CD4-positive, alpha-beta T cell treated with Interleukin-15 for 4 hours (primary cell): ENCODE data around the gene OAS3.
"Not testable (repeated sequence)": the region's sequence is repeated elsewhere in the genome, so short reads cannot be mapped to it uniquely, and the experiment has no call there.

ENCODE experiments used
- DNase-seq: peaks from one replicate; pipeline ENCODE4 v3.0.0-alpha.2; 2020; ENCODE audit warnings: low spot score

The OAS3 gene

DNA sequence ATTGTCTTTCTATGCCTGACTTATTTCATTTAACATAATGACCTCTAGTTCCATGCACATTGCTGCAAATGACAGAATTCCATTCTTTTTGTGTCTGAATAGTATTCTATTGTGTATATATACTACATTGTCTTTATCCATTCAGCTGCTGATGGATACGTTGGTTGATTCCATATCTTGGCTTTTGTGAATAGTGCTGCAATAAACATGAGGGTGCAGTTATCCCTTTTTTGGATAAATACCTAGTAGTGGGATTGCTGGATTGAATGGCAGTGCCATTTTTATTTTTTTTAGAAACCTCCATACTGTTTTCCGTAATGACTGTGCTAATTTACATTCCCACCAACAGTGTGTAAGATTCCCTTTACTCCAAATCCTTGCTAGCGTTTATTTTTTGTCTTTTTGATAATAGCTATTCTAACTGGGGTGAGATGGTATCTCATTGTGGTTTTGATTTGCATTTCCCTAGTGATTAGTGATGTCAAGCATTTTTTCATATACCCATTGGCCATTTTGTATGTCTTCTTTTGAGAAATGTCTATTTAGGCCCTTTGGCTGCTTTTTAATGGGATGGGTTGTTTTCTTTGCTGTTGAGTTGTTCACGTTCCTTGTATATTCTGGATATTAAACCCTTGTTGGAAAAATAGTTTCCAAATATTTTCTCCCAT is 42.4 kb downstream of the OAS3 start:
- peak; percentile 54 for DNase-seq

DNA sequence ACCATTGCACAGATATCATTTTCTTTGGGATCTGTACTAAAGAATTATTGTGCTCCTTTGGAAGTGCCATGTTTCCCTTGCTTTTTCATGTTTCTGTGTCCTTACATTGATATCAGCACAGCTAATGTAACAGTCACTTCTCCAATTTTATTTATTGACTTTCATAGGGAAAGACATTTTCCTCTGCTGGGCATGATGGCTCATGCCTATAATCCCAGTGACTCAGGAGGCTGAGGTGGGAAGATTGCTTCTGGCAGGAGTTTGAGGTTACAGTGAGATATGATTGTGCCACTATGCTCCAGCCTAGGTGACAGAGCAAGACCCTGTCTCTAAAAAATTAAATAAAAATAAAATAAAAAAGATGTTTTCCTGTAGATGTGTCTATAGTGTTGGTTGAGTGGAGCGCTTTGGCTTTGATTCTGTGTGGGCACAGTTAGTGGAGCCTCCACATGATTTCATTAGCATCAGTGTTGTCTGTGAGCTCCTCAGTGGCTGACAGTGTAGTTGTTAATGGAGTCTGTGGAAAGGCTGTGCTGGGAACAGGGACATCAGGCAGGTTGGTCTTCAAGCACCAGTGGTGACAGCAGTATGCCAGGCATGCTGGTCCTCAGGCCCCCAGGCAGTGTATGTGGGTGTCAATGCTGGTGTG is 47.5 kb downstream of the OAS3 start:
- DNase-seq: no peak

DNA sequence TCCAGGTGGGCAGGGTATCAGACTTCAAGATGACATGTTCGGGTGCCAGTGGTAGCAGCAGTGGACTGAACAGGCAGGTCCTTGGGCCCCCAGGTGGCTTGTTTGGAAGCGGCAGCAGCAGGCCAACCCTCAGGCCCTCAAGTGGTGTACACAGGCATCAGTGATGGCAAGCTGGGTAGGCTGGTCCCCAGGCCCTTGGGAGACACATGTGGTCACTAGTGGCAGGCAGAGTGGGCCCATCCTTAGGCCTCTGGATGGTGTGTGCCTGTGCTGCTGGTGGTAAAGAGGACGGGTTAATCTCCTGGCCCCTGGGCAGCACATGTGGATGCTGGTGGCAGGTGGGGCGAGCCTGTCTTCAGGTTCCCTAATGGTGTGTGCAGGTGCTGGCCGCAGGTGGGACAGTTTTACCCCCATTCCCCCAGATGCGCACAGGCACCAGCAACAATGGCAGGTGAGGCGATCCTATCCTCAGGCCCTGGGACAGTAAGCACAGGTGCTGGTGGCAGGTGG is 48.1 kb downstream of the OAS3 start:
- DNase-seq: no peak

- DNase-seq: no peak
Measured at GRCh38 chr12:112987561-112987960, 49.3 kb downstream of the OAS3 start.

DNA sequence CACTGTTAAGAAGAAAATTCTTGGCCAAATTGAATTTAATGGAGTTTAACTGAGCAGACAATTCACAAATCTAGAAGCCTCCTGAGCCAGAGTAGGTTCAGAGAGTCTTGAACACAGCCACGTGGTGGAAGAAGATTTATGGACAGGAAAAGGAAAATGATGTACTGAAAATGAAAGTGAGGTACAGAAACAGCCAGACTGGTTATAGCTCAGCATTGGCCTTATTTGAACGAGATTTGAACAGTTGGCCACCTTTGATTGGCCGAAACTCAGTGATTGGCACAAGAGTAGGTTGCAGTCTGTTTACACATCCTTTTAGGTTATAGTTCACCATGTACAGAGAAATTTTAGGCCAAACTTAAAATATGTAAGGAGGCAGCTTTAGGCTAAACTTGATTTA is 50.0 kb downstream of the OAS3 start:
- DNase-seq: no peak

- DNase-seq: not testable (repeated sequence)
Measured at GRCh38 chr12:112988823-112989385, 50.6 kb downstream of the OAS3 start.

GRCh38 chr12:112989806-112990205 is 51.5 kb downstream of the OAS3 start:
- no peak for DNase-seq

- peak; percentile 61 for DNase-seq
Measured at GRCh38 chr12:112992541-112993398, 54.5 kb downstream of the OAS3 start.

DNA sequence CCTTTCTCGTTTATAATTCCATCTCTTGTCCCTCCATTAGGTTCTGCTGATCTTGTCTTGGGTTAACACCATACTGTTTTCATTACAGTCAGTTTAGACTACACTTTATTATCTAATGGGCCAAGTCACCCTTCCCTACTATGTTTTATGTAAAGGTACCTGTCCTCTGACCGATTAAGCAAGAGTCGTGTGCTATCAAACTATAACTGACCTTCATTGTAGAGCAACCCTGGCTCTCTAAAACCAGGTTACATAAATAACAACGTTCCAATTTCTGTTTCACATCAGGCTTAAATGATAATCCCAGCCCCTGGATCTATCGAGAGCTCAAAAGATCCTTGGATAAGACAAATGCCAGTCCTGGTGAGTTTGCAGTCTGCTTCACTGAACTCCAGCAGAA is 56.7 kb downstream of the OAS3 start:
- DNase-seq: no peak

- DNase-seq: no peak
Measured at GRCh38 chr12:112996501-112996900, 58.2 kb downstream of the OAS3 start.

- no peak for DNase-seq
Measured at GRCh38 chr12:112997506-112997905, 59.2 kb downstream of the OAS3 start.

DNA sequence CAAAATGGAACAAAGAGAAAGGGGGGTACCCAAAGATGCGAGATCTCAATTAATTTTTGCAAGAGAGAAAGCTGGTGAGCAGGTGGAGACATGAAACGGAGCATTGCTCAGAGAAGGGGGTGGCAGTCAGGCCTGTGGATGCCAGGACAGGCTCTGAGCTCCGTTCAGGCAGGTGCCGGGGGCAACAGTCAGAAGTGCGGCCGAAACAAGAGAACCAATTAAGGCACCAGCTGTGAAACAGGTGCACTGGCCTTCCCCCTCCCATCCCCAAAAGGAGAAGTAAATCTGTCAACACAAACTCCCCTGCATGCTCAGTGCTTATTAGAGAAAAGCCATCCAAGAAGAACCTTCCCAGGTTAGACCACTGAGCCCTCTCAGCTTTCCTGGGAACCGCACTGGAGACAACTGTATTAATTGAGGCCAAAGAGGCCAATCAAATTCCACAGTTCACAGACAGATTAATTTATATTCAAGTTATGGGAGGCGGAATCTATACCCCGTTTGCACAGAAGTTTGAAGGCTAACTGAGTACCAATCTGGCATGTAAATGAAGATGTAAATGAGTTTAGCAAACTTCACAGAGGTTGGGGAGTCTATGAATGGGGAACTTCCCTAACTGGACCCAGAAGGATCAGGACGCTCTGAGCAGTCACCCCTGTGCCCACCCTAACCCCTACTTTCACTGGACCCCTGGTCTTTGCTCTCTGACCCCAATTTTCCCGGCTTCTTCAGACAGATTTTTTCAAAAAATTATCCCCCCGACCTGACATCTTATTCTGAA is 60.9 kb downstream of the OAS3 start:
- no peak for DNase-seq

GRCh38 chr12:113000433-113000832 is 62.2 kb downstream of the OAS3 start:
- no peak for DNase-seq

- DNase-seq: no peak
Measured at GRCh38 chr12:113002155-113002554, 63.9 kb downstream of the OAS3 start.

DNA sequence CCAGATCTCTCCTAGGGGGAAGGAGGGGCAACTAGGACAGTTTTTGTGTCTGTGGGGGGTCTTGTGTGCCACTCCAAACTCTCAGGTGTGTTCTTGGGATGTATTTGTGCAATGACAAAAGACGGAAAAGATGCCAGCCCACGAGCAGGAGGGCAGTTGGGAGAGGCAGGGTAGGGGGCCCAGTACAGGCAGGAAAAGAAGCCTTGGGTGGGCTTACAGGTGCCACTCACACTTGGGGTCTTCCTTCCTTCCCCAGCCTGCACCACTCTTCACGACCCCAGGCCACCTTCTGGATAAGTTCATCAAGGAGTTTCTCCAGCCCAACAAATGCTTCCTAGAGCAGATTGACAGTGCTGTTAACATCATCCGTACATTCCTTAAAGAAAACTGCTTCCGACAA is 64.4 kb downstream of the OAS3 start:
- DNase-seq: no peak

- no peak for DNase-seq
Measured at GRCh38 chr12:113003636-113004035, 65.4 kb downstream of the OAS3 start.

DNA sequence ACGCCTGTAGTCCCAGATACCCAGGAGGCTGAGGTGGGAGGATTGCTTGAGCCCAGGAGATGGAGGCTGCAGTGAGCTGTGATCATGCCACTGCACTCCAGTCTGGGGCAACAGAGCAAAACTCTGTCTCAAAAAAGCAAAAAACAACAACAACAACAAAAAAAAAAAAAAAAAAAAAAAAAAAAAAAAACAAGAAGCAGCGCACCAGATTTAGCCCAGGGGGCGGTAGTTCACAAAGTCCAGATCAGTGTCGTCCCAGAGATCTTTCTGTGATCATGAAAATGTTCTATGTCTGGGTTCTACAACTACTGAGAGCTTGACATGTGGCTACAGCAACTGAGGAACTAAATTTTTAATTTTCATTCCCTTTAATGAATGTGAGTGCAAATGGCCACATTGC is 67.5 kb downstream of the OAS3 start:
- no peak for DNase-seq

GRCh38 chr12:113006206-113006605 is 67.9 kb downstream of the OAS3 start:
- DNase-seq: no peak

DNA sequence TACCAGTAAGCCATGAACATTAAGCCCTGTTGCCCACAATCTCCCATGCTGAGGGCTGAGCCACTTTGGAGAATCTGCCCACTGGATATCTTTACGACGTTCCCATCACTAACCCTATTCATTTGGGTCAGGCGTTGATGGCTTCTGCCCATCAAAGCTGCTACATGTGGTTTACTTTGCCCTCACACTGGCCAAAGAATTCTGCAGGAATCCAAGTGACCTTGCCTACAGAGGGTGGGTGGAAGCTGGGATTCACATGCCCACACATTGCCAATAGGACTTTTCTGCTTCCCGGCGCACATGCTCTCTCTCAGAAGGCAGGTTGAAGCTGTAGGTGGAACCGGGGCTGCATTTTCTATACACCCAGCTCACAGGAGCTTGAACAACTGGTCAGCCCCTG is 68.4 kb downstream of the OAS3 start:
- DNase-seq: no peak

DNA sequence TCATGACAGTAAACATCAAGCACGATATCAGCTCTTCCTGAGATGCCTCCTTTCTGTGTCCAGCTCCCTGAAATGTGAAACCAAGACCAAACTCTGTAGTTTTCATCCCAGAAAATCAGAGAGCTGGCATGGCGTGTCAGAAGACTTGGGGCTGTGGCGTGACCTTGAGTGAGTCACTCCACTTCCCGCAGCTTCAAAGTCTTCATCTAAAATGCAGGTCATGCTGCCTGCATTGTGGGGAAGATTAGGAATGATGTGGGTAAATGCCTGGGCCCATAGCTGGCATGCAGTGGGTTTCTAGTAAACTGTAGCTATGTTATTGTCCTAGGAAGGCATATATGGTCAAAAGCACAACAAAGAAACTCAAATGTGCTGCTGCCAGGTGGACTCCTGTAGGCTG is 68.9 kb downstream of the OAS3 start:
- DNase-seq: no peak

GRCh38 chr12:113010701-113011100 is 72.4 kb downstream of the OAS3 start:
- no peak for DNase-seq

GRCh38 chr12:113014565-113014964 is 76.3 kb downstream of the OAS3 start:
- no peak for DNase-seq
